Measurements from ENCODE around the gene CD81. TPM values are rescaled to one million over a fixed set of nuclear protein-coding genes. Genes with fewer than 3 reads are reported as not detected.
"Not testable (repeated sequence)": the region's sequence is repeated elsewhere in the genome, so short reads cannot be mapped to it uniquely, and the experiment has no call there.

The CD81 gene
- polyA plus RNA-seq, 1 experiment = 260 TPM

DNA sequence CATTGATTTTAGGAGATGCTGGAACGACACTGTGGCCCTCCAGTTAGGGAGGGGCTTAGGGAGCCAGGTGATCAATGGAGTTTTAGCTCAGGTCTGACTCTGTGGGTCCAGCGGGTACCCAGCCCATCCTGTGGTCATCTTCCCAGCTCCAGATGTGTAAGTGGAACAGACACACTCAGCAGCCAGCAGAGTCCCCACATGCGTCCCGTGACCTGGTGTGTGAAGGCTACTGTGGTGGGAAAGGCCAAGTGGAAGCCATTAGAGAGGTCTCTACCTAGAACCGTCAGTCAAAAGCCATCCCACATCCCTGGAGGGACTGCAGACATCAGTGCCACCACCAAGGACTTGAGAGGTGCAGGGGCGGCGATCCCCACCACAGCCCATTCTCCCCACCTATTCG lies 19.9 kb upstream of the CD81 start:
- Histone ChIP-seq H3K9me3 (ENCODE audit: control insufficient read depth, insufficient read depth, low read length) (no peaks in the 10 kb centered on the region), H3K4me3 (ENCODE audit: low read depth, low read length) (no peak overlapping the region), H3K27ac (ENCODE audit: low read depth, low read length) (no peak overlapping the region), H3K27me3 (ENCODE audit: control insufficient read depth, insufficient read depth, low read length) (peaks cover 4% of the 10 kb centered on the region)
- ChIA-PET CTCF (interaction anchor here (1.2 kb wide), 1 partner anchor 63 kb away, joined by 3 read pairs; no protein-coding TSS in a partner anchor), POLR2A (no interaction called here)
- TF ChIP-seq, protein P1, sequence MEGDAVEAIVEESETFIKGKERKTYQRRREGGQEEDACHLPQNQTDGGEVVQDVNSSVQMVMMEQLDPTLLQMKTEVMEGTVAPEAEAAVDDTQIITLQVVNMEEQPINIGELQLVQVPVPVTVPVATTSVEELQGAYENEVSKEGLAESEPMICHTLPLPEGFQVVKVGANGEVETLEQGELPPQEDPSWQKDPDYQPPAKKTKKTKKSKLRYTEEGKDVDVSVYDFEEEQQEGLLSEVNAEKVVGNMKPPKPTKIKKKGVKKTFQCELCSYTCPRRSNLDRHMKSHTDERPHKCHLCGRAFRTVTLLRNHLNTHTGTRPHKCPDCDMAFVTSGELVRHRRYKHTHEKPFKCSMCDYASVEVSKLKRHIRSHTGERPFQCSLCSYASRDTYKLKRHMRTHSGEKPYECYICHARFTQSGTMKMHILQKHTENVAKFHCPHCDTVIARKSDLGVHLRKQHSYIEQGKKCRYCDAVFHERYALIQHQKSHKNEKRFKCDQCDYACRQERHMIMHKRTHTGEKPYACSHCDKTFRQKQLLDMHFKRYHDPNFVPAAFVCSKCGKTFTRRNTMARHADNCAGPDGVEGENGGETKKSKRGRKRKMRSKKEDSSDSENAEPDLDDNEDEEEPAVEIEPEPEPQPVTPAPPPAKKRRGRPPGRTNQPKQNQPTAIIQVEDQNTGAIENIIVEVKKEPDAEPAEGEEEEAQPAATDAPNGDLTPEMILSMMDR (IDR thresholded peaks at IDR 0.05; ENCODE audit: low read depth, low read length) = no peak
- DNase-seq (ENCODE audit: low read depth, low spot score) = no peak

GRCh38 chr11:2357651-2358050 lies 19.5 kb upstream of the CD81 start:
- POLR2A ChIA-PET; H3K27ac ChIP-seq (ENCODE audit: low read depth, low read length); CTCF ChIA-PET; H3K9me3 ChIP-seq (ENCODE audit: control insufficient read depth, insufficient read depth, low read length); DNase-seq (ENCODE audit: low read depth, low spot score); H3K27me3 ChIP-seq (ENCODE audit: control insufficient read depth, insufficient read depth, low read length); H3K4me3 ChIP-seq (ENCODE audit: low read depth, low read length): not testable (repeated sequence)

GRCh38 chr11:2358754-2359442 lies 18.2 kb upstream of the CD81 start:
- TF ChIP-seq, protein P1 (IDR thresholded peaks at IDR 0.05; ENCODE audit: low read depth, low read length) = no peak
- ChIA-PET CTCF (no interaction called here), POLR2A (interaction anchor here (0.6 kb wide), 1 partner anchor 82 kb away, joined by 3 read pairs; no protein-coding TSS in a partner anchor)
- H3K27me3 ChIP-seq (ENCODE audit: control insufficient read depth, insufficient read depth, low read length) = peaks cover 6% of the 10 kb centered on the region
- no peak overlapping the region for H3K4me3 ChIP-seq (ENCODE audit: low read depth, low read length)
- no peak for DNase-seq (ENCODE audit: low read depth, low spot score)
- no peak overlapping the region for H3K27ac ChIP-seq (ENCODE audit: low read depth, low read length)
- H3K9me3 ChIP-seq (ENCODE audit: control insufficient read depth, insufficient read depth, low read length) = no peaks in the 10 kb centered on the region; the same call in 1 of the 2 replicates

DNA sequence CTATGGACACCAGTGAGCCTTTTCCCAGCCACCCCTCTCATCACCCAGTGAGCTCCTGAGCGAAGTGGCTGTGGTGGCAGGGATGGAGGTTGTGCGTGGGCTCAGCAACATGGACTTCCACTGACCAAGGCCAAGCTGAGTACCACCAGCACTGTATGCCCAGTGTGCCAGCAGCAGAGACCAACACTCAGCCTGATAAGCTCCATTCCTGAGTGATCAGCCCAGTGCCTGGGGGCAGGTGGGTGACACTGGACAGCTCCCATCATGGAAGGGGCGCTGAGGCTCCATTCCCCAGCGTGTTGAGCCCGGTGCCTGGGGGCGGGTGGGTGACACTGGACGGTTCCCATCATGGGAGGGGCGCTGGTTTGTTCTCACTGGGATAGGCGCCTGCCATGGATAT lies 17.6 kb upstream of the CD81 start:
- TF ChIP-seq, protein P1 (IDR thresholded peaks at IDR 0.05; ENCODE audit: low read depth, low read length) = no peak
- Histone ChIP-seq H3K9me3 (ENCODE audit: control insufficient read depth, insufficient read depth, low read length) (no peaks in the 10 kb centered on the region; the same call in 1 of the 2 replicates), H3K4me3 (ENCODE audit: low read depth, low read length) (no peak overlapping the region), H3K27me3 (ENCODE audit: control insufficient read depth, insufficient read depth, low read length) (peaks cover 8% of the 10 kb centered on the region), H3K27ac (ENCODE audit: low read depth, low read length) (no peak overlapping the region)
- POLR2A ChIA-PET = interaction anchor here (0.6 kb wide), 1 partner anchor 82 kb away, joined by 3 read pairs; no protein-coding TSS in a partner anchor
- CTCF ChIA-PET = no interaction called here
- DNase-seq (ENCODE audit: low read depth, low spot score) = no peak

DNA sequence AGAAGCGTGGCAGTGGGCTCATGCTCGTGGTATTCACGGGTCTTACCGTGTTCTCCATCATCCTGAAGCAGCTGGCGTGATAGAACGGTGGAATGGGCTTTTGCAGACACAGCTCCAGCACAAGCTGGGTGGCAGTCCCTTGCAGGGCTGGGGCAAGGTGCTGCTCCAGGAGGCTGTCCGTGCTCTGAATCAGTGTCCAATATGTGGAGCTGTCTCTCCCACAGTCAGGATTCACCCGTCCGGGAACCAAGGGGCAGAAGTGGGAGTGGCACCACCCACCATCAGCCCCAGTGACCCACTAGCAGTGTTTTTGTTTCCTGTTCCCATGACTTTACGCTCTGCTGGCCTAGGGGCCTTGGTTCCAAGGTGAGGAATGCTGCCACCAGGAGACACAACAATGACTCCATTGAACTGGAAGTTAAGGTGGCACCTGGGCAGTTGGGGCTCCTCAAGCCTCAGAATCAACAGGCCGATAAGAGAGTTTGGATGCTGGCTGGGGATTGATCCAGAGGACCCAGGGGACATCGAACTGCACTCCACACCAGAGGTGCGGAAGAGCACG lies 16.9 kb upstream of the CD81 start:
- POLR2A ChIA-PET = no interaction called here

More for the DNA sequence above, 16.9 kb upstream of the CD81 start:
- TF ChIP-seq, protein P1 (IDR thresholded peaks at IDR 0.05; ENCODE audit: low read depth, low read length) = no peak
- no peak for DNase-seq (ENCODE audit: low read depth, low spot score)
- no peak overlapping the region for H3K4me3 ChIP-seq (ENCODE audit: low read depth, low read length)
- CTCF ChIA-PET = no interaction called here
- H3K27ac ChIP-seq (ENCODE audit: low read depth, low read length) = no peak overlapping the region
- H3K27me3 ChIP-seq (ENCODE audit: control insufficient read depth, insufficient read depth, low read length) = peaks cover 8% of the 10 kb centered on the region
- no peaks in the 10 kb centered on the region; the same call in 1 of the 2 replicates for H3K9me3 ChIP-seq (ENCODE audit: control insufficient read depth, insufficient read depth, low read length)
